Right renal cortex interstitium (tissue), 3 donors: ENCODE results near the gene ZBP1. TPM values are rescaled to one million over a fixed set of nuclear protein-coding genes. Genes with fewer than 3 reads are reported as not detected.
"Not testable (repeated sequence)": the region's sequence is repeated elsewhere in the genome, so short reads cannot be mapped to it uniquely, and the experiment has no call there.

ENCODE experiments used
- DNase-seq, 3 donors: peaks; one replicate each; pipeline ENCODE4 v3.0.0-alpha.2; 2013; ENCODE audit warnings: low read depth in 3 of 3, low spot score in 2 of 3
- polyA plus RNA-seq, 3 donors: library from polyadenylated mRNA; unstranded; fragments of 120-200 nt; gene quantifications; one replicate each; pipeline ENCODE4 v1.2.1, GENCODE V29; 2013; ENCODE audit not compliant: insufficient read length in 3 of 3

ZBP1 gene
- polyA plus RNA-seq, 3 donors = 0.06 to 0.21 TPM; not detected in 1

DNA sequence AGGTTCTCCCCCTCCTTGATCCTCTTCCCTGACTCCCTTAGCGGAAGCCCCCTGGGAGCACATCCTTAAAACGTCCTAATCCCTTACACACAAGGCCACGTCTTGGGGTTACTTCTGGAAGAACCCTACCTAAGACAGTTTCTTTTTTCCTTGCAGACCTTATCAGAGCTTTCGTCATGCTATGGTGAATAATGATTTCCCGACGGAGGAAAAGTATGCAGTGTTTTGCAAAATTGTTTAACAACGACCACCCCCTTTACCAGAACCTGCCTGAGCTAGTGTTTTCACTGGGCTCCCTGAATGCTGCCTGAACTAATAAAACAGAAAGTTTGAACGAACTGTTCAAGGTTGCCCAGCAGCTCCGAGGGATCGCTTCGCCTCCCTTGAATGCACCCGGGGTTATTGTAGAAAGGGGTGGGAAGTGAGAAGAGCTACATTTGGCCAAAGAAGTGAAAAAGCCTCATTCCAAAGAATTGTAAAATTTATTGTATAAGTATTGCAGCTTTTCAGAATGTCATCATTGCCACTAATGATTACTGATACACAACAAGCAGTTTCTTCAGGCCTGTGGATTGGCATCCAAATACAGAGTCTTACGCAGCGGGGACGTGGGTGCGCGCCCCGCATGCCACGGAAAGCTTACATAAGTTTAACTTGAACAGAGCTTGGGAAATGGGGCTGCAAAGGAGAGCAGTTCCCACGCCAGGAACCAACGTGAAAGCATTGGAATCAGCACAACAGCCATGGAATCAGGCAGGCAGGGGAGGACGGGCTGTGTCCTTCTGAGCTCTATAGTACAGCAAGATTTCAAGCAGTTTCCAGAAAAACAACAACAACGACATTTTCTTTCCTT is 27.9 kb upstream of the ZBP1 start:
- no peak for DNase-seq

DNA sequence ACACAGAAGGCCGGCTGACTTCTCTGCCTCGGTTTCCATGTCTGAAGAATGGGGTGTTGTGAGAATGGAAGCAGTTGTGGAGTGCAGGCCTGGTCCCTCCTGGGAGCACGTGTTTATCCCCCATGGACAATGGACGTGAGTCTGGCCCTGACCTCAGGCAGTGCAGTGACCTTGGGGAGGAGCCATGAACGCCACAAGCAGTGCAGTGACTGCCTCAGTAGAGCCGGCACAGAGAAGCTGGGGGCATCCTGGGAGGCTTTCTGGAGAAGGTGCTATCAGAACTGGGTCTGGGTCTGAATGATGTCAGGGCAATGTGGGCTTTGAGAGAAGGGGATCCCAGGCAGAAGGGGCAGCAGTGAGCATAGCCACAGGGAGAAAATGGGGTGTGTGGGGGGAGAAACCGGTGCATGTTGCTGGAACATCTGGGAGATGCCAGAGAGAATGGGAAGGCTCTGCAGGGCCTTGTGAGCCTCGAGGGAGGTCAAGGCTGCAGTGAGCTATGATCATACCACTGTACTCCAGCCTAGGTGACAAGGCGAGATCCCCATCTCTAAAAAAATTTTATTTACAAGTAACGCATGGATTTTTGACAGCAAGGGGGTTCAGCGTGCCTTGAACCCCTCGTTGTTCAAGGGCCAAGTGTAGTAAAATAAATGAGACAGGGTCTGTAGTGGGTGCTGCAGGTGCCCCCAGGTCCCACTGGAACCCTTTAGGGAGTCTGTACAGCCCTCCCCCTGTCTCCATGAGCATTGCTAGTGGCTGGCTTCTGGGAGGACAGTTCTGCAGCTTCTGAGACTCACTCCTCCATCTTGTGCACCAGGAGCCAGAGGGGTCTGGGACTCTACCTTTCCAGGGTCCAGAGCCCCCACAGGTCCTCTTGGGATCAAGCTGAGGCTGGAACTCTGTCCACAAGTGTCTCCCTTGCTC is 27.0 kb upstream of the ZBP1 start:
- no peak for DNase-seq

DNA sequence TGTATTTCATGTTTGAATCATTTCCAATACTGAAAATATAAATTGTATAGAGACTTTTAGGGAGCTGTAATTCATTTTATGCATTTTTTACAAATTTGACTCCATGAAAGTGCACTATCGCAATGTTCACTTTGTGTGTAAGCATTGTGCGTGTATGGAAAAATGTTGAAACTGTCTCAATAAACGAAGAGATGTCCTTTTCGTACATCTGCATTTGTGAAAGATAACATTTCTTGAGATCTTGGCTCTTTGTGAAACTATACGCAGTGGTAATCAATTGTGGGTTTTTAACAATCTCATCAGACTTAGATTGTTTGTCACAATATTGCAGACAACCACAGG is 18.6 kb upstream of the ZBP1 start:
- no peak for DNase-seq

DNA sequence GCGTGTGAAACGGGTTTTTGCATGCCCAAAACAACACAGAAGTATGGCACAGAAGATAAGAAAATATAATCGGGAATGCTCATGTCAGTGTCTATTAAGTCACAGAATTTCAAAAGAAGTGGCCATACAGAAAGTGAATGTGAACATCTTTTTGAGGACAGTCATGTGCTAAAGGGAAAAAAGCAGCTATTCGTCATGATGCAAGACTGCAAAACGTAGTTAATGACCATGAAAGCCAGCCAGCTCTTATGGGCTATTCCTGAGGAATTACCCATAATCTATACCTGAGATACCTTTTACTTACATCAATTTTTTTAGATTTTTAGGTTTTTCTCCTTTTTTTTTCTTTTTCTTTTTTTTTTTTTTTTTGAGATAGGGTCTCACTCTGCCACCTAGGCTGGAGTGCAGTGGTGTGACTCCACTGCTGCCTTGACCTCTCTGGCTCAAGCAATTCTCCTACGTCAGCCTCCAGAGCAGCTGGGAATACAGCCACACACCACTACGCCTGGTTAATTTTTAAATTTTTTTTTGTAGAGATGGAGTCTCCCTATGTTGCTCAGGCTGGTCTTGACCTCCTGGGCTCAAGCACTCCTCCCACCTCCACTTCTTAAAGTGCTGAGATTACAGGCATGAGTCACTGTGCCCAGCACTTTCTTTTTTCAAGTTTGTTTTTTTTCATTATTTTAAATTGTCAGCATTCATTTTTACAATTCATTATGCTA is 18.1 kb upstream of the ZBP1 start:
- DNase-seq = no peak

DNA sequence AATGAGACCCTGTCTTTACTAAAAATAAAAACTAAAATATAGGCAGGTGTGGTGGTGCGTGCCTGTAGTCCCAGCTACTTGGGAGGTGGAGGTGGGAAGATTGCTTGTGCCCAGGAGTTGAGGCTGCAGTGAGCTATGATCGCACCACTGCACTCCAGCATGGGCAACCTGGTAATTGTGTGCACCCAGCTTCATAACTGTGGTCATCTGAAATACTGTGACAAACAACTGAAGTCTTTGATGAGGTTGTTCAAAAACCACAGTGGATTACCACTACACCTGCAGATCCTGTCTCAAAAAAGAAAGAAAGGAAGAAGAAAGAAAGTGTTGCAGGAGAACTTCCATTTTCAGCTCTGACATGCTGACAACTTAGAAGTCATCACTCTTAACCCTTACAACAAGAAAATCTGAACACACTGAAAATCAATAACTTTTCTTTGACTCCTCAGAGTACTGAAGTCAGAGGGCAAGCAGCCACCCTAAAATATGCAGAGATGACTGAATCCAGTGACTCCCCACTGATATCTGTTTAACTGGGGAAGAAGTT is 13.8 kb upstream of the ZBP1 start:
- DNase-seq = no peak

DNA sequence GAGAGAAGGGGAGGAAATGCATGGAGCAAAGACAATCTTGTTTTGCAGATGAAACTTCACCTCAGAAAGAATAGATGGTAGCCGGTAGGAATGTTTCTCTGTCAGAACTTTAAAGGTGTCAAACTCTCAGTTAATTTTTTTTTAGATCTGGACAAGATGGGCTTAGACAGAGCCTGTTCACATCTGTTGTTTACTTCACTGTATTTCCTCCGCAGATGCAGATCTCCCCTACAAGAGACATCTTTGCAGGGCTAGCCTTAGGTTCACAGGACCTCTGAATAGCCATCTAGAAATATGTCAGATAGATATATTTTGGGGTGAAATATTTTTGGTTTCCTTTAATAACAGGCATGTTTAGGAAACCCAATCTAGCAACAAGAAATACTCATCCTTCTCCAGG is 12.1 kb upstream of the ZBP1 start:
- no peak for DNase-seq

DNA sequence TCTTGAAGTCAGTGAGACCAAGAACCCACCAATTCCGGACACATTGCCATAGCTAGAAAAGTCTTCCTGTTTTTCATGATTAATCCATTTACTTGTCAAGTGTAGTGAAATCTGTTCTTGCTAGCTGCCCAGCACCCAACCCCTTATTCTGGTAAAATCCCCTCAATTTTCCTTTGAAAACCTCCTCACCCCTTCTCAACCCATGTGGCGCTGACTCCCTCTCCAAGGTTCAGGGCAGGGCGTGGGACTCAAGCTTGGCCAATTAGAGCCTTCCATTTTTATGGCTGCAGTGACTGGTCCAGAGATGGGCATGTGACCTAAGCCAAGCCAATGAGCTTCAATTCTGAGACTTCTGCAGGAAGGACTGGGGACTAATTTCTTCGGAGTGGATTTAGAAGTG is 9.8 kb upstream of the ZBP1 start:
- DNase-seq = no peak

DNA sequence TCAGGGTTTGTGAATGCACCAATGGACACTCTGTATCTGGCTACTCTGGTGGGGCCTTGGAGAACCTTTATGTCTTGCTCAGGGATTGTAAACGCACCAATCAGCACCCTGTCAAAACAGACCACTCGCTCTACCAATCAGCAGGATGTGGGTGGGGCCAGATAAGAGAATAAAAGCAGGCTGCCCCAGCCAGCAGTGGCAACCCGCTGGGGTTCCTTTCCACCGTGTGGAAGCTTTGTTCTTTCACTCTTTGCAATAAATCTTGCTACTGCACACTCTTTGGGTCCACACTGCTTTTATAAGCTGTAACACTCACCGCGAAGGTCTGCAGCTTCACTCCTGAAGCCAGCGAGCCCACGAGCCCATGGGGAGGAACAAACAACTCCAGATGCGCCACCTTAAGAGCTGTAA is 9.3 kb upstream of the ZBP1 start:
- DNase-seq = not testable (repeated sequence)

DNA sequence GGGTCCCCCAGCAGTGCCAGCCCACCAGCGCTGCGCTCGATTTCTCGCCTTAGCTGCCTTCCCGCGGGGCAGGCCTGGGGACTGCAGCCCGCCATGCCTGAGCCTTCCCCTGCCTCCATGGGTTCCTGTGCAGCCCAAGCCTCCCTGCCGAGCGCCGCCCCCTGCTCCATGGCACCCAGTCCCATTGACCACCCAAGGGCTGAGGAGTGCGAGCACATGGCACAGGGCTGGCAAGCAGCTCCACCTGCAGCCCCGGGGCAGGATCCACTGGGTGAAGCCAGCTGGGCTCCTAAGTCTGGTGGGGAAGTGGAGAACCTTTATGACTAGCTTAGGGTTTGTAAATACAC is 8.7 kb upstream of the ZBP1 start:
- not testable (repeated sequence) for DNase-seq

DNA sequence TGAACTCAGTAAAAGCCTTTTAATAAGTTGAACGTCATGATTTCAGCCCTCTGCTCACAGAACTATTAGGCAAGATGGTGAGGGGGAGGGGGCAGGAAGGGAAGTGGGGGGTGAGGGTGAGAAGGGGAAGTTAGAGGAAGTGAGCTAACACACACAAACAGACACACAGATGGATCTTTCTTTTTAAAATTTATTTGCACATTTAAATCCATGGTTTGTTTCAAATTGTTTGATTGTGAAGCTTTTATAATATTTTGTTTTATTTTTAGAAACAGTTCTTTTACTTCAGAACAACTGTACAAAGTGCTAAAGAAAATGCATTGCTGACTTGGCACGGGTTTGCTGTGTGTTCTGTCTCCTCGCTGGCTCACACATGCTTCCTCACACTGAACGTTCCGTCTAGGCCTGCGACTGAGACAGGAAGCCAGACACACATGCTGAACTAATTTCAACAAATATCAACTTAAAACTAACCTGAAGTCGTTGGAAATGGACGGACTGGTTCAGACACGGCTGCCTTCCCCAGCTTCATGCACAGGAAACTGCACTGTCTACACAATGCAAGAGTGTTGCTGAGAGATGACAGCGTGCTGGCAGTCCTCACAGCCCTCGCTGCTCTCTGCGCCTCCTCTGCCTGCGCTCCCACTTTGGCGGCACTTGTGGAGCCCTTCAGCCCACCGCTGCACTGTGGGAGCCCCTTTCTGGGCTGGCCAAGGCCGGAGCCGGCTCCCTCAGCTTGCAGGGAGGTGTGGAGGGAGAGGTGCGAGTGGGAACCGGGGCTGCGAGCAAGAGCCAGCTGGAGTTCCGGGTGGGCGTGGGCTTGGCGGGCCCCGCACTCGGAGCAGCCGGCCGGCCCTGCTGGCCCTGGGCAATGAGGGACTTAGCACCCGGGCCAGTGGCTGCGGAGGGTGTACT is 8.1 kb upstream of the ZBP1 start:
- peak in 2 of 3 donors; percentile 16 to 23 for DNase-seq

DNA sequence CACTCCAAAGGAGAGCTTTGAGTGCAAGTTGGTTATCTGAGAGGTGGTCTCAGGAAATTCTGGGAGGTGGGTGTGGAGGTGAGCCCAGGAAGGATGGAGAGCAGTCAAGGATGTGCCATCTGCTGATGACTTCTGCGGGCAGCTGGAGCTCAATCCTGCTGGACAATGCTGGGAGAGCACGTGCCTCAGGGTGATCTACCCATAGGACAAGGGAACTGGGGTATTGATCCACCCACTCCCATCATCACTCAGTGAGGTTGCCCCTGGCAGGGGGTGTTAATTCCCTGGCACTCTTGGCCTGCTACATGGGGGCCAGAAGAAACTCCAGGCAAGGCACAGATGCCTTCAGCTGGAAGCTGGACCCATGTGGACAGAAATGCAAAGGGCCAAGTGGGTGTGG is 7.1 kb upstream of the ZBP1 start:
- no peak for DNase-seq

DNA sequence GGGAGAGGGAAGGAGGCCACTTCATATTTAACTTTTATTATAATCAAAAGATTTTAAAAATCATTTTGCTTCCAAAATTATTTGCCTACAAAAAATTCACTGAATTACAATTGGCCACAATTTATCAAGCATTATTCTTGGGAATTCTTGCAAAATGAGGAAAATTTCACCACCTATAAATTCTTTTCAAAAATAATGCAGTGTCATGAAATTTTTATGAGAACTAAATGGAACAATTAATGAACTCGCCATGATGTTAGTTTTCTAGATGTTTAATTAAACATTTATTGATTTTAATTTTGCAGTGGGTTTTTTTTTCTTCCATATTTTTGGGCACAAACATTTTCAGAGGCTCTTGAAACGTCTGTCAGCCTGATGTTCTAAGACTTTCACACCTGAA is 5.8 kb upstream of the ZBP1 start:
- DNase-seq = no peak

DNA sequence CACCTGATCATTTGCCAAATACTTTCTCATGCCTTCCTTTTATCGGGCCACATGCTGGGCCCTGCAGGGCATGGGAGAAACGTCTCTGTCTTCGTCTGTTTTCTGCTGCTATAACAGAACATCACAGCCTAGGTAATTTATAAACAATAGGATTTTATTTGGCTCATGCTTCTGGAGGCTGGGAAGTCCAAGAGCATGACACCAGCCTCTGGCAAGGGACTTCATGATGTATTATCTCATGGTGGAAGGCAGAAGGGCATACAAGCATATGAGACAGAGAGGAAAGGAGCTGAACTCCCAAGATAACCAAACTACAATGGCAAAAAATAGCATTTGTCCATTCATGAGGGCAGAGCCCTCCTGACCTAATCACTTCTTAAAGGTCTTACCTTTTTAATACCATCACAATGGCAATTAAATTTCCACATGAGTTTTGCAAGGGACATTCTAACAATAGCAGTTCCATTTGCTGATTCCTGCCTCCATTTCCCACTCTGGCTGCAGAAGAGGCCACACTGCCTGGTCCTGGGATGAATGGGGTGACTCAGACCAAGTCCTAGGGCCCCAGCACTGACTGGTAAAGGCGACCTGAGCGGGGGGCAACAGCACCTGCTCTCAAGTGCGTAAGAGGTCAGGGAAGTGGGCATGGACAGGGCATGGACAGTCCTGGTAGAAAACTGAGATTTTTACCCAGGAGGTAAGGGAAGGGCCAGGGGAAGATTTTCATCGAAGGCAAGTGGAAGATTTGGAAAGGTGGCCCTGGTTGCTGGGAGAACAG is 5.1 kb upstream of the ZBP1 start:
- no peak for DNase-seq

DNA sequence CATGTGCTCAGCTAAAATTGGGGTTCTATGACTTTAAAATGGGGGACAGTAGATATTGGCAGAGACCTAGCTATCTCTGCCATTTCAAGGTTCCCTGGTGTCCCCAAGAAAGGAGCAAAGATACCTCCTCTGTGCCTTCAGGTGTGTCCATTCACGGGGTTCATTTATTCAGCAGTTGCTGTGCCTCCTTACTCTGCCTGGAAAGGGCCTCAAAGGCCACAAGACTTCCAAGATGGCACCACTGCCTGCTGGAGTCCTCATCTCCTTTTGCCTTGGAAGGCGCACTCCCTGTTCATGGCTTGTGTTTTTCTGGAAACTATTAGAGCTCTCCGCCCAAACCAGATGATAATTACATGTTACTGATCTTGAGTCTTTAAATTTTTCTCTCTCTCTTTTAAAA is 3.9 kb upstream of the ZBP1 start:
- DNase-seq = no peak

DNA sequence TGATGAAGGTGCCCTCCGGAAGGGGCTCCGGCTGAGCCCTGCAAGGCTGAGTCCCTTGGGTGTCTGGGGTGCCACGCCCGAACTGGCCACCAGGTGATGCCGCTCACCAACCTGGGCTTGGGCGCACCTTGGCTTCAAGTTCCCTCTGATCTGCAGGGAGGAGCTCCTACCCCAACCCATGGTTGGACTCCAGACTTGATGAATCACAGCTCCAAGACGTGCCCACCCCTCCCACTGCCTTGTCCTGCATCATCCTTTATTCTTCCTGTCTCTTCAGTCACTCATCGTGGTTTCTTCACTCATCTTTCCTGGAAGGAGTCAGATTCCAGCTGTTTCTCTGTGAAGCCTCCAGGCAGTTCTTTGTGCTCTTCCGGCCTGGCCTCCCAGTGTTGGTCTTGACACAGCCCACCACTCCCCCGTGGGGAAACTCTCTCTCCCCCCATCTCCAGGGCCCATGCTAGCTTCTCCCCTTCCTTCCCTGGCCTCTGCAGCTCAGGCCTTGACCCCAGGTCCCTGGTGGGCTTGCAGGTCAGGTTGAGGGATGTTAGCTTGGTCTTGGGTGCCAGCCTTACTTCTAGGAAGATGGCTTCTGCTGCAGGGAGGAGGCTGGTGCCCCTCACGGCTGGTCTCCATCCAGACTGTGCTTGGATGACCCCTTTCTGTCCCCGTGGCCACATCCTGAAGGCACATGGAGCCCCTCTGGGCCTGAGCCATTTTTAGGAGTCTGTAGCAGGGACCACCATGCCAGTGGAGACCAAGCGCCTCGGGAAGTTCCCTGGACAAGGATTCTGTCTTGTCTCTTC is 2.6 kb upstream of the ZBP1 start:
- DNase-seq = no peak

DNA sequence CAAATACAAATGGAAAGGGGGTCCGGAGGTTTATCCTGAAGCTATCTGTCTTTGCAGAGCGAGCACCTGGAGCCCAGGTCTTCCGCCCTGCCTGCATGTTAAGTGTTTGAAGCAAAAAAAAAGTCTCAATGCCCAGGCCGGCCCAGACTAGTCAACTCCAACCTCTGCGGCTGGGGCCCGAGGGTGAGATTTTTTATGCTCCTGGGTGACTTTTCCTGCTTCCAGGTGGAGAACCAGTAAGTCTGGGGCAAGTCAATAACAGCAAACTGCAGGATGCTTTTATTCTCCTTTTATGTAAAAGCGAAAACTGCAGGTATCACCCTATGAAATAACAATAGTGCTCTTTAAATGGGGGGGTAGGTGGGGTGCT is 2.0 kb upstream of the ZBP1 start:
- DNase-seq = no peak

DNA sequence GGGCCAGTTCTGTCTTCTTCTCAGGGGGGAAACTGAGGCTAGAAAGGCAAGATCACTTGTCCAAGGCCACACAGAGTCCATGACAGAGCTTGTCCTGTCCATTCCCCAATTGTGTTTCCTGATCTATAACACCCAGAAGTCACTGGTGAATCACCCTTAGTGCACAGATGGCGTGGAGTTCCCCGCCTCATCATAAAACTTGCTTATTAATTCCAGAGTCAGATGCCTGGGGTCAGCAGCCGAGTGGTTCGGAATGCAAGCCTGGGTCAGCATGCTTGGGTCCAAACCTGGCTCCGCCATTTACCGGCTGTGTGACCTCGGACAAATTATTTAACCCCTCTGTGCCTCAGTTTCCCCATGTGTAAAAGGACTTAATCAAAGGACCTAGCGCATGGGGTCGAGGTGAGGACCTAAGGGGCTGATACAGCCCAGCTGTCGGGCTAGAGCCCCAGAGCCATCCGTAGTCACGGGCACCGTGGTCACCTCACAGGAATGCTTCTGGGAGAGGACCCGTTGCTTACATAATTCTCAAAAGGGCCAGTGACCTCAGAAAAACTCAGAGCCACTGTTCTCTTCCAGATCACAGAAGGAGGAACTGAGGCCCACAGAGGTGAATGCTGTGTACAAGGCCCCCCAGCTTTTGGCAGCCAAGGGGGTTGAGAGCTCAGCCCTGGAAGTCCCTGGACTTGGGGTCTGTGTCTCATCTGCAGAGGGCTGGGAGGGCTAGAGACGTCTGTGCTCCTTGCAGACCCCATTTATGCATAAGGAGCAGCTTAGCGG is 1.4 kb upstream of the ZBP1 start:
- DNase-seq = no peak

DNA sequence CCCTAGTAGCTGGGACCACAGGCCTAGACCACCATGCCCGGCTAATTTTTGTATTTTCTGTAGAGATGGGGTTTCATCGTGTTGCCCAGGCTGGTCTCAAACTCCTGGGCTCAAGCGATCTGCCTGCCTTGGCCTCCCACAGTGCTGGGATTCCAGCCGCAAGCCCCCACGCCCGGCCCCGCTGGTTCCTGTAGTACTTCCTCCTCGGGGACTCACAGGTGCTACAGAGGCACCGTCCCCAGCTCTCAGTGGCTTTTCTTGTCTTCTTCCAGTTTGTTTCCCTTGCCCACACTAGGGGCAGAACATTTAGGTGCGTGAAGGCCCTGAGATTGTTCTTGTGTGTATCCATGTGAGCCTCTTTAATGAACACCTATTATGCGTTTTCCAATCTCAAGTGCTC is 773 bp upstream of the ZBP1 start:
- no peak for DNase-seq
